Right forelimb (tissue), 1 donor: Measurements from ENCODE around the gene SMG5.
"Not testable (repeated sequence)": the region's sequence is repeated elsewhere in the genome, so short reads cannot be mapped to it uniquely, and the experiment has no call there.

ENCODE experiments used
- DNase-seq: peaks from one replicate; pipeline ENCODE4 v3.0.0-alpha.2; 2018

SMG5 gene

DNA sequence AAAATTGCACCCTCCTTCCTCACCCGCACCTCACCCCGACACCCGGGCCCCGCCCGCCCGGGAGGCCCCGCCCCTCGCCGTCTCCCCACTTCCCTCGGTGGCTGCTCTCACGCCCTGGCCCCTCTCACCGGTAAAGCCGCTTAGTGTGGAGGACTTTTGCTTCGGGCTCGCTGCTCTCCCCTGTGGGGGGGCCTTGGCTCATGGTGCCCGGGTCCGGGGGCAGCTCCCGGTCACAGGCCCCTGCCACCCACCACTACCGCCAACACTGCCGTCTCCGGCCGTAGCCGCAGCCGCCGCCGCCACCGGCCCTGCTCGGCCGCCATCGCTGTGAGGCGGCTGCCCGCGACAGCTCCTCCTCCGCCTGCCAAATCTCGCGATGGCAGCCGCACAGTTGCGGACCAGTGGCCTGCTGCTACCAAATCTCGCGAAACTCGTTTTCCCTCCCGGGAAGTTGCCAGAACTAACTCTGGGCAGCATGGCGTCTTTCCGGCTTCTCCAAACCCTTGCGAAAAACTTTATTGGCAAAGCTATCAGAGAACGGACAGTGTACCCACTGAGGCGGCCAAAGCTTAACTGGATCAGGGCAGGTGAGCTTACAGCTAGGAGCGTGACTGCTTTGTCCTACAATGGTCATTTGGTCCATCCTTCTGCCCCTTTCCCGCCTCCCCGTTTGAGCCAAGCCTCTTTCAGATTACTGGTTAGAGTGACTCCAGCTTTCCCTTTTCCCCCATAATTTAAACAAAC is at the start of gene SMG5:
Gene SMG5 (minus strand): TSS at position 347 of the 744 bp plus-strand sequence. CDS start 145 bp downstream, at position 202.
- DNase-seq = peak; percentile 97

- not testable (repeated sequence) for DNase-seq
These were observed 40.6 kb upstream of the SMG5 start for GRCh38 chr1:156323179-156323578.

GRCh38 chr1:156320560-156320959 is 37.9 kb upstream of the SMG5 start:
- no peak for DNase-seq

DNA sequence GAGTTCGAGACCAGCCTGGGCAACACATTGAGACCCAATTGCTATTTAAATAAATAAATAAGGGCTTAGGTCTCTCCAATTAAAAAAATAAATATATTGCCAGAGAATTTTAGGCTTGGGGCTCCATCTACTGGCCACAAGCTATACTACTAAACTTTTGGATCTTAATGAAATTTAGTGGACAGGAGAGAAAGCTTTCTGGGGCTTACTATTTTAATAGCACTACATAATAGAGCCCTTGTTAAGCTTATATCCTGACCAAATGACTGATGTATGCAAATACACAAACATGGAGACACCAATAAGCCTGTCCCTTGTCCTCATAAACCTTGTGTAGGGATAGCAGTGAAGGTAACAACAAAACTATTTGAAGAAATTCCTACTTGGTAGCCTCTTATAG is 37.0 kb upstream of the SMG5 start:
- no peak for DNase-seq

DNA sequence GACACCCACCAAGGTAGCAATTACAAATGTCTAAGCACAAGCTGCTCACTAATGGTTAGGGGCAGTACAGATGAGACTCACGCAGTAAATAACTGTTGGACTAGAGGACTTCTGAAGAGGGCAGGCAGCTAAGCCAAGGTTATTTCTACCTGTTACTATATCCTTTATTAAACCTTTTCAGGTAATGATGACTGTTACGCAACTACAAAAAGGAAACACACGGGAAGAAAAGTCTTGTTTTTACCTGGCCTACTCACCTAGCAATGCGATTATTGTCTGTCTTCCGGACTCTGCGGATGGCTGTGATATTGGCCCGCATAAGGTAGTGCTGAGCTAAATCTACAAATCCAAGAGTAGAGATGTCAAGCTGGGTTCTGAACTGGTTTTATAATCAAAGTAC is 34.3 kb upstream of the SMG5 start:
- no peak for DNase-seq

GRCh38 chr1:156310962-156311361 is 28.3 kb upstream of the SMG5 start:
- no peak for DNase-seq

GRCh38 chr1:156308078-156308477 is 25.5 kb upstream of the SMG5 start:
- no peak for DNase-seq

- DNase-seq = no peak
These were observed 22.6 kb upstream of the SMG5 start for GRCh38 chr1:156305215-156305614.

DNA sequence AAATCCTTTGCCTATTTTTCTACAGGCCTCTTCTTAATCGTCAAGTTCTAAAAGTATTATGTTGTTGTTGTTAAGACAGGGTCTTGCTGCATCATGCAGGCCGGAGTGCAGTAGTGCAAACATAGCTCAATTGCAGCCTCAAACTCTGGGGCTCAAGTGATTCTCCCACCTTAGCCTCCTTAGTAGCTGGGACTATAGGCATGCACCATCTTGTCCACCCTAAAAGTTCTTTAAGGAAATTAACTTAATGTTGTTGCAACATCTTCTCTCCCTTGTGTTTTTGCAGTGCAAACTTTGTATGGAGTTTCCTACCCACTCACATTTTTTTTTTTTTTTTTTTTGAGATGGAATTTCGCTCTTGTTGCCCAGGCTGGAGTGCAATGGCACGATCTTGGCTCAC is 20.6 kb upstream of the SMG5 start:
- DNase-seq = no peak

DNA sequence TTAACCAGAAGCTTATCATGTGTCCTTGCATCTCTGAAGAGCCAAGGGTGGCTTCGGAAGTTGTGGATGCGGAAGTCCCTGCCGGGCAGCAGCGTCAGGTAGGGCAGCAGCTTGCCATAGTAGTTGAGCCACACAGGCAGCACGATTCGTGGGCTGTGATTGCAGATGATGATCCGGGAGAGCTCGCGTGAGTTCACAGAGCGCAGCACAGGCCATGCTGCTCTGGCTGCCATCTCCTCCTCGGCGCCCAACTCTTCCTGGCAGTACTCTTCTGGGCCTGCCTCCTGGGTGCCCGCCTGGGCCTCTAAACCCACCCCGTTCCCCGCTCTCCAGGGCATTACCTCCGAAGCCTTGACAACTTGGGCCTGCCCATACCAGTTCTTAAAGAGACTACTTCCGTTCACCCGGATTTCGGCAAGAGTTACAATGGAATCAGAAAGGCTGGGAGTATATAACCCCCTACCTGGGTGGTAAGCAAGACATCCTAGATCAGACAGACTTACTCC is 16.3 kb upstream of the SMG5 start, which contains the start of gene VHLL:
Gene VHLL (minus strand): TSS at position 456 of the 506 bp plus-strand sequence. CDS start 118 bp downstream, at position 338.
- no peak for DNase-seq

- peak; percentile 80 for DNase-seq
These were observed 12.8 kb upstream of the SMG5 start, which contains the start of gene GLMP for GRCh38 chr1:156295391-156295947. GLMP (minus strand) TSS chr1:156295679; CDS start chr1:156295645, 34 bp downstream.

DNA sequence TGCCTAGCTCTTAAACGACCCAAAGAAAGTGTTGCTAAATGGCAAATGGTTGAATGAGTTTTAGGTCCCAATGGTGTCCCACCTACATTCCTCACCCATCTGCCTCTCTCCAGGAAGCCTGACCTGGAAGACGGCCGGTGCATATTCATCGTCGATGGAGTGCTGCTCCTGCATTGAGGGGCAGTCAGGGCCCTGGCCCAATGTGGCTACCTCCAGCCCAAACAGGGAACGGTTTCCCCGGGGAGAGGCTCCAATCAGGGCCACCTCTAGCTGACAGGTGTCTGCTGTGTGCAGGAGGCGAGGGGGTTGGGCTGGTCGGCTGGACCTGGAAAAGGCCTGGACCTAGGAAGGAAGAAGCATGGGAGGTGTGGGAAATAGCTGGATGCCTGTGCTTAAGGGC is 11.3 kb upstream of the SMG5 start:
- DNase-seq = no peak

GRCh38 chr1:156293098-156293434 is 10.4 kb upstream of the SMG5 start:
- DNase-seq = no peak

DNA sequence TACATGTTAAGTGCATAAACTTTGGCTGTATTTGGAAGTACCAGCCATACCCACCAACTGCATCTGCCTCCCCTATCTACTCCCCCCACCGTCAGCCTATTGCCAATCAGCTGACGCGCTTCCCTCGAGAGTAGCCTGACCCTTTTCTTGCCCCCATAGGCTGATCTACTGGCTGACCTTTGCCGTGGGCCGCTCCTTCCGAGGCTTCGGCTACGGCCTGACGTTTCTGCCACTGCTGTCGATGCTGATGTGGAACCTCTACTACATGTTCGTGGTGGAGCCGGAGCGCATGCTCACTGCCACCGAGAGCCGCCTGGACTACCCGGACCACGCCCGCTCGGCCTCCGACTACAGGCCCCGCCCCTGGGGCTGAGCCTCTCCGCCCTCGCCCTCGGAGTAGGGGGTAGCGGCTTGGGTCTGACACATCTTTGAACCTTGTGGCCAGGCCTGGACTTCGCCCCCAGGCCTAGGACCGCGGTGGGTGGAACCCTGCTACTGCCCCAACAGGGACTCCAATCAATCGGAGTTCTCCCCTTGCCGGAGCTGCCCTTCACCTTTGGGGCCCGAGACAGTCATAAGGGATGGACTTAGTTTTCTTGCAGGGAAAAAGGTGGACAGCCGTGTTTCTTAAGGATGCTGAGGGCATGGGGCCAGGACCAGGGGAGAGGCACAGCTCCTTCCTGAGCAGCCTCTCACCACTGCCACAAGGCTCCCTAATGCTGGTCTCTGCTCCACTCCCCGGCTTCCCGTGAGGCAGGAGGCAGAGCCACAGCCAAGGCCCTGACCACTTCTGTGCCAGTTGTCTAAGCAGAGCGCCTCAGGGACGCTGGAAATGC is 8.8 kb upstream of the SMG5 start:
- peak; percentile 87 for DNase-seq

- DNase-seq = no peak
These were observed 7.2 kb upstream of the SMG5 start for GRCh38 chr1:156289857-156290256.

DNA sequence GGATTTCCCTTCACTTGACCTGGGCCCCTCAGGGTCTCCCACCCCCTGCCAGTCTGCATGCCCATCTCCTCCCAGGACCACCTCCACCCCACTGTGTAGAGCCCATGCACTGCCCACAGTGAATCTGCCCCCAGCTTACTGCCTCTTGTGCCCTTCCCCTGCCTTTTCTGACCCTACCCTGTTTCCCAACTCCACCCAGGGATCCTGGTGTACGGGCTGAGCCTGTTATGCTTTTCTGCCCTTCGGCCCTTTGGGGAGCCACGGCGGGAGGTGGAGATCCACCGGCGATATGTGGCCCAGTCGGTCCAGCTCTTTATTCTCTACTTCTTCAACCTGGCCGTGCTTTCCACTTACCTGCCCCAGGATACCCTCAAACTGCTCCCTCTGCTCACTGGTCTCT is 3.4 kb upstream of the SMG5 start:
- DNase-seq = no peak

GRCh38 chr1:156285437-156285836 is 2.8 kb upstream of the SMG5 start:
- DNase-seq = no peak

- DNase-seq = no peak
These were observed 2.1 kb upstream of the SMG5 start for GRCh38 chr1:156284757-156285156.

GRCh38 chr1:156284112-156284511 is 1.5 kb upstream of the SMG5 start, which contains the start of gene TMEM79:
TMEM79 (plus strand) TSS chr1:156284325; CDS start chr1:156285227, 902 bp downstream.
- DNase-seq = no peak

DNA sequence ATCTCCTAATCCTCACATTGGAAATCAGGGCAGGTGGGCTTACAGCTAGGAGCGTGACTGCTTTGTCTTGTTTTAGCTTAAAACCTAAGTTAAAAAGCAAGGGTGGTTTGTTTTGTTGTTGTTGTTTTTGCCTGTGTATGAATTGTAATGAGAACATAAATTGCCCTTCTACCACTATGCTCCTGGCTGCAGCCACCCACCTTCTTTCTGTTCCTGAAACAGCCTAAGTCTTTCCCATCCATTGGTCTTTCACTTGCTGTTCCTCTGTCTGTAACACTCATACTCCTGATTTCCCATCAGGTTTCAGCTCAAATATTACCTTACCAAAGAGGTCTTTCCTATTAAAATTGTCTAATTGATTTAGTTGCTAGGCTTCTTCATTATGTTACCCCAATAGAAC is 896 bp upstream of the SMG5 start:
- DNase-seq = no peak

DNA sequence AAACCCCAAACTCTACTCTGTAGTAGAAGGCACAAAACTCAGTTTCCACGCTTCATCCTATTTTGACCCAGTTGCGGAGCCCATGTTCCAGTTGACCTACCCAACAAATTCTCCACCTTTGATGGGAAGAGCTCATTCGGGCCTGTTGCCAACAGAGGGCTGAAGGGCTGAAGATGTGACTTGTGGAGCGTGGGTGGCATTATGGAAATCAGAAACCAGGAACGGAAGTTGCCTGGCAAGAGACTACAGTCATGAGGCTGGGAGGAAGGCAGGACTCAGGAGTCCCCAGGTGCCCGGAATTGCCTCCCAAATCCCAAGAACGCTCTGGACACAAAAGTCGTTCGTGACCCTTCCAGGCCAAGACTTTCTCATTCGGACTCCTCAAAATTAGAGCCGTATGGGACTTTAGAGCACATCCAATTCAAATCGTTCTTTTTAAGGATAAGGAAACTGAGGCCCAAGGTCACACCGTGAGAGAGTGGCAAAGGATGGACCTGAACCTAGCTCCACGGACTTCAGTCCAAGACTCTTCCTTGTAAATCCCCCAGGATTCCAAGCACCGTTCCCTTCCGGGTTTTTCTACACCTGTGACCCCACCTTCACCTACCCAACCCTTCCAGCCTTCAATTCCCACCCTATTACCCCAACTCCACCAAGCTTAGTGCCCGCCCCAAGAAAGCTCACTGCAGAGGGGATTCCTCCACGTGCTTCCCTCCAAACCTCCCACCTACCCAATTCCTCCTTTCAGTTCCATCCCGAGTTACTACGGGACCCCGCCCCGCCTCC is 739 bp downstream of the SMG5 start:
- DNase-seq = no peak

GRCh38 chr1:156281281-156281680 is 1.3 kb downstream of the SMG5 start:
- no peak for DNase-seq

DNA sequence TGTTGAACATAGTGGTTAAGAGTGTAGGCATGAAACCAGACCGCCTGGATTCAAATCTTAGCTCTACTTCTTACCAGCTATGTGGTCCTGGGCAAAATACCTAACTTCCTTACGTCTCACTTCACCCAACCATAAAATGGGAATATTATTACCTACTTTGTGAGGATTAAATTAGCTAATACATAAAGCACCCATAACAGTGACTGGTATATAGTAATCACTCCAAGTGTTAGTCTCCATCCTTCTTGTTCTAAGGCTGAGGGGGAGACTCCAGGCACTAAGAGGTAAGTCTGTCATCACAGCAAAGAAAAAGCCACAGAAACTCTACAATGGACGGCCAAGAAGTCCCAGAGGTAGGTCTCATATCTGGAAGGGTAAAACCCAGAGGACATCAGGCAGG is 2.8 kb downstream of the SMG5 start:
- no peak for DNase-seq
